Motor neuron (in vitro differentiated cells): ENCODE data around the gene NTHL1. TPM values are rescaled to one million over a fixed set of nuclear protein-coding genes. Genes with fewer than 3 reads are reported as not detected.

Experiments
- ATAC-seq, 8 experiments: fragments of 200-7000 bp; cut with Tn5 transposase; replicated peaks in 6 of 8; 2 replicates each; pipeline ENCODE4 v1.8.0; 2021; ENCODE audit warnings: mild to moderate bottlenecking in 8 of 8, moderate library complexity in 8 of 8
- H3K27ac ChIP-seq, 2 donors: fragments of 250-450 bp; sonication (Bioruptor Pico); 2 replicates each; pipeline ENCODE4 v1.9.0; 2021; ENCODE audit warnings: antibody characterized with exemption in 2 of 2, mild to moderate bottlenecking in 2 of 2, moderate library complexity in 1 of 2
- H3K4me1 ChIP-seq, 2 donors: fragments of 250-450 bp; sonication (Bioruptor Pico); replicated peaks in 1 of 2; 2 replicates each; pipeline ENCODE4 v1.6.1; 2021; ENCODE audit warnings: antibody characterized with exemption in 2 of 2, mild to moderate bottlenecking in 2 of 2, moderate library complexity in 1 of 2
- H3K4me3 ChIP-seq, 5 donors: fragments of 250-450 bp; sonication (Bioruptor Pico); 2 replicates each; pipeline ENCODE4 v1.9.0; 2021; ENCODE audit warnings: antibody characterized with exemption in 5 of 5, mild to moderate bottlenecking in 5 of 5, moderate library complexity in 4 of 5
- WGBS, 10 experiments: fragments of 450-650 bp; shearing (Covaris generic); methylation state at CpG; one replicate each; pipeline ENCODE4 v1.0.0; 2022; 5-methylcytosine and 5-hydroxymethylcytosine counted together
- in situ Hi-C, 9 experiments: fragments of 400-800 bp; cut with MboI; loops; one replicate each; pipeline ENCODE4 v1.15.0; 2021; ENCODE audit warnings: low sequenced_read_pairs in 9 of 9, low pct_unique_long_range_greater_than_20kb in 2 of 9; ENCODE audit not compliant: unreplicated experiment in 9 of 9
- total RNA-seq, 8 experiments: library from RNA; unstranded; fragments of 300-600 nt; gene quantifications; 2 replicates each; pipeline versions ENCODE4 v1.2.3 to v1.2.4, GENCODE V29; 2022

The NTHL1 gene
- total RNA-seq, 8 experiments from 2014 or later = 13.0 to 28.3 (median 18.8) TPM

- Histone ChIP-seq H3K4me3 (no peak overlapping the region), H3K27ac (no peak overlapping the region), H3K4me1 (peaks cover 14 to 15% of the 10 kb centered on the region in 2 donors)
- in situ Hi-C loops = no loop called here
- no peak for ATAC-seq
- WGBS, 10 experiments = 83 to 100% (median 98%) methylated on average over 1 to 11 of the region's 20 CpGs; no CpG with 5 or more reads in 5 of the 10 experiments
Measured at GRCh38 chr16:2088759-2089358, 41.2 kb upstream of the NTHL1 start.

- in situ Hi-C loops = no loop called here
- WGBS, 10 experiments = 85 to 89% (median 86%) methylated on average over 5 to 6 of the region's 41 CpGs; no CpG with 5 or more reads in 7 of the 10 experiments
- no peak for ATAC-seq
Measured at GRCh38 chr16:2087748-2088631, 40.4 kb upstream of the NTHL1 start.

GRCh38 chr16:2086812-2087747 lies 39.4 kb upstream of the NTHL1 start:
- peaks cover 7 to 10% of the 10 kb centered on the region in 2 donors for H3K4me1 ChIP-seq
- no peak overlapping the region for H3K4me3 ChIP-seq
- 60 to 100% (median 100%) methylated on average over 1 to 3 of the region's 30 CpGs; no CpG with 5 or more reads in 6 of the 10 experiments for WGBS, 10 experiments
- in situ Hi-C loops = no loop called here
- no peak overlapping the region for H3K27ac ChIP-seq
- ATAC-seq = no peak

More at GRCh38 chr16:2087748-2088631, 40.4 kb upstream of the NTHL1 start:
- Histone ChIP-seq H3K27ac (no peak overlapping the region), H3K4me3 (no peak overlapping the region), H3K4me1 (peaks cover 14 to 15% of the 10 kb centered on the region in 2 donors)

- 96 to 100% (median 98%) methylated on average over 1 to 5 of the region's 27 CpGs; no CpG with 5 or more reads in 6 of the 10 experiments for WGBS, 10 experiments
- in situ Hi-C loops = no loop called here
- ATAC-seq = no peak
- Histone ChIP-seq H3K4me1 (peaks cover 0 to 7% of the 10 kb centered on the region in 2 donors), H3K27ac (no peak overlapping the region), H3K4me3 (no peak overlapping the region)
Measured at GRCh38 chr16:2086106-2086742, 38.6 kb upstream of the NTHL1 start.

- 33% methylated on average over 2 of the region's 14 CpGs; no CpG with 5 or more reads in 9 of the 10 experiments for WGBS, 10 experiments
Measured at GRCh38 chr16:2085669-2086068, 38.0 kb upstream of the NTHL1 start.

GRCh38 chr16:2084895-2085625 lies 37.4 kb upstream of the NTHL1 start:
- ATAC-seq = no peak
- 67 to 90% (median 85%) methylated on average over 3 to 6 of the region's 29 CpGs; no CpG with 5 or more reads in 5 of the 10 experiments for WGBS, 10 experiments
- peaks cover 0 to 7% of the 10 kb centered on the region in 2 donors for H3K4me1 ChIP-seq
- no peak overlapping the region for H3K27ac ChIP-seq
- in situ Hi-C loops = no loop called here
- H3K4me3 ChIP-seq = no peak overlapping the region

More at GRCh38 chr16:2085669-2086068, 38.0 kb upstream of the NTHL1 start:
- Histone ChIP-seq H3K4me1 (peaks cover 0 to 7% of the 10 kb centered on the region in 2 donors), H3K27ac (no peak overlapping the region), H3K4me3 (no peak overlapping the region)
- peak in 3 of 8 experiments; percentile 39 to 58 (median 42) for ATAC-seq
- in situ Hi-C loops = no loop called here

GRCh38 chr16:2083876-2084780 lies 36.5 kb upstream of the NTHL1 start:
- Histone ChIP-seq H3K4me3 (no peak overlapping the region), H3K27ac (no peak overlapping the region), H3K4me1 (peaks cover 0 to 7% of the 10 kb centered on the region in 2 donors)
- ATAC-seq = no peak
- 83 to 100% (median 100%) methylated on average over 1 to 4 of the region's 44 CpGs; no CpG with 5 or more reads in 4 of the 10 experiments for WGBS, 10 experiments
- in situ Hi-C loops = no loop called here

- in situ Hi-C loops = no loop called here
- ATAC-seq = no peak
- Histone ChIP-seq H3K4me3 (no peak overlapping the region), H3K27ac (no peak overlapping the region), H3K4me1 (peaks cover 0 to 7% of the 10 kb centered on the region in 2 donors)
- 80 to 100% (median 87%) methylated on average over 1 to 6 of the region's 19 CpGs; no CpG with 5 or more reads in 7 of the 10 experiments for WGBS, 10 experiments
Measured at GRCh38 chr16:2083409-2083808, 35.8 kb upstream of the NTHL1 start.

- peak in 1 of 8 experiments; percentile 1 for ATAC-seq
- in situ Hi-C loops = no loop called here
- Histone ChIP-seq H3K4me1 (peaks cover 0 to 7% of the 10 kb centered on the region in 2 donors), H3K4me3 (no peak overlapping the region), H3K27ac (peak overlapping the region in 1 of 2 donors; percentile 73)
- 80 to 100% (median 90%) methylated on average over 2 of the region's 16 CpGs; no CpG with 5 or more reads in 7 of the 10 experiments for WGBS, 10 experiments
Measured at GRCh38 chr16:2082983-2083364, 35.3 kb upstream of the NTHL1 start.

- H3K4me3 ChIP-seq = no peak overlapping the region
- WGBS, 10 experiments = 56 to 100% (median 90%) methylated on average over 1 to 4 of the region's 32 CpGs; no CpG with 5 or more reads in 6 of the 10 experiments
- peak overlapping the region; percentile 16 to 73 for H3K27ac ChIP-seq
- H3K4me1 ChIP-seq = peaks cover 0 to 7% of the 10 kb centered on the region in 2 donors
- peak in 6 of 8 experiments; percentile 10 to 82 (median 79) for ATAC-seq
- in situ Hi-C loops = no loop called here
Measured at GRCh38 chr16:2082171-2082982, 34.7 kb upstream of the NTHL1 start.
